Hepatocyte (in vitro differentiated cells): Measurements from ENCODE around the gene RPAP3. TPM values are rescaled to one million over a fixed set of nuclear protein-coding genes. Genes with fewer than 3 reads are reported as not detected.
"Not testable (repeated sequence)": the region's sequence is repeated elsewhere in the genome, so short reads cannot be mapped to it uniquely, and the experiment has no call there.

Experiments used
- DNase-seq: peaks from one replicate; pipeline ENCODE4 v3.0.0-alpha.2; 2016; ENCODE audit warnings: low spot score
- H2AFZ ChIP-seq: fragments of 200-600 bp; sonication (generic); 2 replicates; pipeline ENCODE4 v1.6.0; 2016; ENCODE audit warnings: antibody characterized with exemption, mild to moderate bottlenecking
- H3K27ac ChIP-seq: fragments of 200-600 bp; sonication (generic); 2 replicates; pipeline ENCODE4 v1.5.1; 2016; ENCODE audit warnings: mild to moderate bottlenecking
- H3K27me3 ChIP-seq: fragments of 200-600 bp; sonication (generic); 2 replicates; pipeline ENCODE4 v1.6.1; 2016
- H3K36me3 ChIP-seq: fragments of 200-600 bp; sonication (generic); replicated peaks from 2 replicates; pipeline ENCODE4 v1.5.1; 2016; ENCODE audit warnings: low read depth; ENCODE audit not compliant: insufficient read depth
- H3K4me1 ChIP-seq: fragments of 200-600 bp; sonication (generic); 2 replicates; pipeline ENCODE4 v1.5.1; 2016; ENCODE audit warnings: mild to moderate bottlenecking, moderate library complexity; ENCODE audit not compliant: insufficient read depth
- H3K4me2 ChIP-seq: fragments of 200-600 bp; sonication (generic); 2 replicates; pipeline ENCODE4 v1.6.0; 2016
- H3K4me3 ChIP-seq: fragments of 200-600 bp; sonication (generic); 2 replicates; pipeline ENCODE4 v1.5.1; 2016; ENCODE audit warnings: mild to moderate bottlenecking
- H3K79me2 ChIP-seq: fragments of 200-600 bp; sonication (generic); 2 replicates; pipeline ENCODE4 v1.6.0; 2017; ENCODE audit warnings: mild to moderate bottlenecking
- H3K9me2 ChIP-seq: fragments of 200-600 bp; sonication (generic); replicated peaks from 2 replicates; pipeline ENCODE4 v1.6.0; 2017; ENCODE audit warnings: mild to moderate bottlenecking; ENCODE audit not compliant: insufficient read depth
- H3K9me3 ChIP-seq: fragments of 200-600 bp; sonication (generic); 2 replicates; pipeline ENCODE4 v1.5.1; 2016; ENCODE audit warnings: low read depth, mild to moderate bottlenecking
- H4K20me1 ChIP-seq: fragments of 200-600 bp; sonication (generic); 2 replicates; pipeline ENCODE4 v1.6.0; 2016; ENCODE audit warnings: mild to moderate bottlenecking; ENCODE audit not compliant: insufficient read depth, poor library complexity, severe bottlenecking
- CTCF ChIP-seq: fragments of 200-600 bp; sonication (generic); IDR thresholded peaks from 2 replicates; pipeline ENCODE4 v1.5.1; 2016; ENCODE audit warnings: antibody characterized with exemption, mild to moderate bottlenecking; ENCODE audit not compliant: poor library complexity
- EZH2 ChIP-seq: fragments of 200-600 bp; sonication (generic); IDR thresholded peaks from 2 replicates; pipeline ENCODE4 v1.6.1; 2016; ENCODE audit warnings: antibody characterized with exemption, mild to moderate bottlenecking, borderline replicate concordance
- EZH2phosphoT487 ChIP-seq: fragments of 200-600 bp; sonication (generic); IDR thresholded peaks from one replicate; pipeline ENCODE4 v1.6.1; 2018; ENCODE audit warnings: antibody characterized with exemption, mild to moderate bottlenecking, low read depth, moderate library complexity; ENCODE audit not compliant: unreplicated experiment, severe bottlenecking
- WGBS: methylation state at CpG from one replicate; pipeline ENCODE4 v1.1.6; 2016; ENCODE audit warnings: low lambda C conversion rate; ENCODE audit errors: missing lambda C conversion rate; 5-methylcytosine and 5-hydroxymethylcytosine counted together
- polyA plus RNA-seq: library from polyadenylated mRNA; unstranded; fragments of >200 nt; fragmentation: Nextera tagmentation; extraction: Ambion mirVana; gene quantifications from 2 replicates; pipeline ENCODE4 v1.2.1, GENCODE V29; 2016
- total RNA-seq: library from RNA; depleted of rRNA; stranded (reverse); fragments of >200 nt; gene quantifications from 2 replicates; pipeline ENCODE4 v1.2.3, GENCODE V29; 2014

RPAP3 gene
- total and polyA plus RNA-seq, 2 experiments from 2014 or later, result 21.7 to 23.4 TPM

- H2AFZ ChIP-seq, result no peak overlapping the region
- H3K27me3 ChIP-seq, result no peaks in the 10 kb centered on the region
- no peak overlapping the region for H3K27ac ChIP-seq
- 89% methylated on average over 2 of the region's 2 CpGs for WGBS
- H3K4me3 ChIP-seq, result no peak overlapping the region
- H3K4me2 ChIP-seq, result no peak overlapping the region
- TF ChIP-seq EZH2 (no peak), CTCF (no peak), EZH2phosphoT487 (no peak)
- DNase-seq, result no peak
- peaks cover 8% of the 10 kb centered on the region for H3K9me3 ChIP-seq
- H3K4me1 ChIP-seq, result peaks cover 15% of the 10 kb centered on the region
- H3K79me2 ChIP-seq, result no peaks in the 10 kb centered on the region
- no peaks in the 10 kb centered on the region for H3K9me2 ChIP-seq
- H4K20me1 ChIP-seq, result no peaks in the 10 kb centered on the region
- H3K36me3 ChIP-seq, result no peaks in the 10 kb centered on the region
Measured at GRCh38 chr12:47648056-47648579, 57.7 kb downstream of the RPAP3 start.

DNA sequence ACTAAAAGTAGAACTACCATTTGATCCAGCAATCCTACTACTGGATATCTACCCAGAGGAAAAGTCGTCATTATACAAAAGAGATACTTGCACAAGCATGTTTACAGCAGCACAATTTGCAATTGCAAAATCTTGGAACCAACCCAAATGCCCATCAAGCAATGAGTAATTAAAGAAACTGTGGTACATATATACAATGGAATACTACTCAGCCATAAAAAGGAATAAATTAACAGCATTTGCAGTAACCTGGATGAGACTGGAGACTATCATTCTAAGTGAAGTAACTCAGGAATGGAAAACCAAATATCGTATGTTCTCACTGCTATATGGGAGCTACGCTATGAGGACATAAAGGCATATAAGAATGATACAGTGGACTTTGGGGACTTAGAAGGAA, 63.5 kb downstream of the RPAP3 start:
- not testable (repeated sequence) for H3K4me3 ChIP-seq, H3K4me1 ChIP-seq, H2AFZ ChIP-seq, H3K4me2 ChIP-seq, H3K27me3 ChIP-seq, H3K9me2 ChIP-seq, DNase-seq, H3K36me3 ChIP-seq, H4K20me1 ChIP-seq, H3K79me2 ChIP-seq, H3K27ac ChIP-seq
- peaks cover 22% of the 10 kb centered on the region for H3K9me3 ChIP-seq
- 95% methylated on average over 3 of the region's 3 CpGs for WGBS

- Histone ChIP-seq H3K4me2 (no peak overlapping the region), H3K36me3 (no peaks in the 10 kb centered on the region), H4K20me1 (no peaks in the 10 kb centered on the region), H3K4me3 (no peak overlapping the region), H3K27ac (no peak overlapping the region), H2AFZ (no peak overlapping the region), H3K9me3 (peaks cover 10% of the 10 kb centered on the region), H3K9me2 (no peaks in the 10 kb centered on the region), H3K27me3 (no peaks in the 10 kb centered on the region), H3K79me2 (no peaks in the 10 kb centered on the region), H3K4me1 (no peaks in the 10 kb centered on the region)
- peak; percentile 13 for DNase-seq
- TF ChIP-seq EZH2, result no peak
- TF ChIP-seq CTCF, result peak; percentile 22
- 66% methylated on average over 8 of the region's 8 CpGs for WGBS
Measured at GRCh38 chr12:47636908-47637780, 68.7 kb downstream of the RPAP3 start.

DNA sequence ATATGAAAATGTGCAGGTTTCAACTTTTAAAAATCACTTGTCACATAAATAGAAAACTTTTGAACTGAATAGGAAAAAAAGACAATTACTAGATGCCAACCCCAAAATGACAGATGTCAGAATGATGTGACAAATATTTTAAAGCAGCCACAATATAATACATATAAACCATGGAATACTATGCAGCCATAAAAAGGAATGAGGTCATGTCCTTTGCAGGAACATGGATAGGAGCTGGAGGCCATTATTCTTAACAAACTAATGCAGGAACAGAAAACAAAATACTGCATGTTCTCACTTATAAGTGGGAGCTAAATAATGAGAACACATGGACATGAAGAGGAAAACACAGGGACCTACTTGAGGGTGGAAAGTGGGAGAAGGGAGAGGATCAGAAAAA, 70.1 kb downstream of the RPAP3 start:
- H3K4me2 ChIP-seq, H3K4me3 ChIP-seq, H3K79me2 ChIP-seq, H3K9me2 ChIP-seq, H3K27ac ChIP-seq, H3K9me3 ChIP-seq, H2AFZ ChIP-seq, H4K20me1 ChIP-seq, H3K4me1 ChIP-seq, H3K36me3 ChIP-seq, H3K27me3 ChIP-seq, DNase-seq: not testable (repeated sequence)
